RWPE1 (cell line): ENCODE results near the gene FGFR2.
"Not testable (repeated sequence)": the region's sequence is repeated elsewhere in the genome, so short reads cannot be mapped to it uniquely, and the experiment has no call there.

Experiments
- CTCF ChIA-PET: fragments of 350-600 bp; sonication (Branson Sonifier 250); formaldehyde crosslinking; extraction: SDS; loops from one replicate; lab custom pipeline; 2021; lab: Yijun Ruan, JAX
- POLR2A ChIA-PET: fragments of 400-600 bp; formaldehyde crosslinking; extraction: SDS; loops from one replicate; lab custom pipeline; 2020; ENCODE audit warnings: antibody characterized with exemption; ENCODE audit not compliant: low non-redundant PET; lab: Yijun Ruan, JAX
- DNase-seq: peaks from one replicate; pipeline ENCODE4 v3.0.0; 2012; ENCODE audit warnings: low spot score
- H3K27ac ChIP-seq: fragments of 450-650 bp; 2 replicates; pipeline ENCODE4 v1.5.1; 2017
- CTCF ChIP-seq: fragments of 450-650 bp; conservative IDR thresholded peaks from 2 replicates; pipeline ENCODE4 v1.5.1; 2017; ENCODE audit warnings: low read depth, mild to moderate bottlenecking

The FGFR2 gene

GRCh38 chr10:121524157-121524817 lies 74.0 kb downstream of the FGFR2 start:
- H3K27ac ChIP-seq, result no peak overlapping the region
- no peak for DNase-seq
- CTCF ChIA-PET, result no interaction called here
- no peak for TF ChIP-seq CTCF
- POLR2A ChIA-PET, result no interaction called here

- no peak for TF ChIP-seq CTCF
- POLR2A ChIA-PET, result no interaction called here
Observed at GRCh38 chr10:121522831-121523230, 75.4 kb downstream of the FGFR2 start.

GRCh38 chr10:121521794-121522556 lies 76.3 kb downstream of the FGFR2 start:
- ChIA-PET POLR2A (no interaction called here), CTCF (no interaction called here)

More at GRCh38 chr10:121522831-121523230, 75.4 kb downstream of the FGFR2 start:
- H3K27ac ChIP-seq, result no peak overlapping the region
- DNase-seq, result no peak
- CTCF ChIA-PET, result no interaction called here

GRCh38 chr10:121520526-121520925 lies 77.7 kb downstream of the FGFR2 start:
- POLR2A ChIA-PET, CTCF ChIA-PET, DNase-seq, H3K27ac ChIP-seq: not testable (repeated sequence)

More at GRCh38 chr10:121521794-121522556, 76.3 kb downstream of the FGFR2 start:
- H3K27ac ChIP-seq, result no peak overlapping the region
- no peak for DNase-seq
- no peak for TF ChIP-seq CTCF

- DNase-seq, result no peak
- H3K27ac ChIP-seq, result no peak overlapping the region
- ChIA-PET POLR2A (no interaction called here), CTCF (no interaction called here)
- TF ChIP-seq CTCF, result no peak
Observed at GRCh38 chr10:121519901-121520493, 78.2 kb downstream of the FGFR2 start.

GRCh38 chr10:121519411-121519810 lies 78.8 kb downstream of the FGFR2 start:
- no peak overlapping the region for H3K27ac ChIP-seq
- DNase-seq, result no peak
- CTCF ChIA-PET, result no interaction called here
- no peak for TF ChIP-seq CTCF
- POLR2A ChIA-PET, result no interaction called here
